NCI-H446 (cell line): ENCODE data around the gene OLFM1.

Experiments used
- DNase-seq, 2 experiments: peaks; one replicate each; lab custom pipeline; 2025; lab: John Stamatoyannopoulos, UW

OLFM1 gene

GRCh38 chr9:135076876-135077430 is 10.5 kb upstream of the OLFM1 start:
- DNase-seq = no peak

- DNase-seq = no peak
Observed at GRCh38 chr9:135077497-135078200, 9.8 kb upstream of the OLFM1 start.

GRCh38 chr9:135078361-135078821 is 9.1 kb upstream of the OLFM1 start:
- no peak for DNase-seq

GRCh38 chr9:135079018-135079417 is 8.4 kb upstream of the OLFM1 start:
- no peak for DNase-seq

- no peak for DNase-seq
Observed at GRCh38 chr9:135079676-135080075, 7.8 kb upstream of the OLFM1 start.

- DNase-seq = no peak
Observed at GRCh38 chr9:135080286-135081263, 6.9 kb upstream of the OLFM1 start.

GRCh38 chr9:135081264-135081660 is 6.2 kb upstream of the OLFM1 start:
- no peak for DNase-seq

GRCh38 chr9:135081731-135082130 is 5.7 kb upstream of the OLFM1 start:
- no peak for DNase-seq

- DNase-seq = no peak
Observed at GRCh38 chr9:135082536-135082935, 4.9 kb upstream of the OLFM1 start.

GRCh38 chr9:135083241-135083810 is 4.1 kb upstream of the OLFM1 start:
- no peak for DNase-seq

- DNase-seq = peak in 1 of 2 experiments; percentile 53
Observed at GRCh38 chr9:135083831-135084230, 3.6 kb upstream of the OLFM1 start.

GRCh38 chr9:135084262-135084661 is 3.2 kb upstream of the OLFM1 start:
- DNase-seq = no peak

- no peak for DNase-seq
Observed at GRCh38 chr9:135084881-135085760, 2.3 kb upstream of the OLFM1 start.

GRCh38 chr9:135085830-135086546 is 1.5 kb upstream of the OLFM1 start:
- DNase-seq = peak in 1 of 2 experiments; percentile 70

GRCh38 chr9:135086597-135087488 is 625 bp upstream of the OLFM1 start:
- no peak for DNase-seq

- no peak for DNase-seq
Observed at GRCh38 chr9:135087899-135088347, 455 bp downstream of the OLFM1 start.

- DNase-seq = no peak
Observed at GRCh38 chr9:135088348-135088978, 995 bp downstream of the OLFM1 start.

- no peak for DNase-seq
Observed at GRCh38 chr9:135088979-135089847, 1.7 kb downstream of the OLFM1 start.
